Activated T-cell treated with anti-CD3 and anti-CD28 coated beads, Interleukin-2, amount 50 U/mL, for 4 hours (primary cell): ENCODE data around the gene FBXO31. TPM values are rescaled to one million over a fixed set of nuclear protein-coding genes. Genes with fewer than 3 reads are reported as not detected.
"Not testable (repeated sequence)": the region's sequence is repeated elsewhere in the genome, so short reads cannot be mapped to it uniquely, and the experiment has no call there.

Experiments
- ATAC-seq, 2 donors: fragments of 200-7000 bp; cut with Tn5 transposase; one replicate each; pipeline ENCODE4 v1.10.0; 2021
- DNase-seq: peaks from one replicate; pipeline ENCODE4 v3.0.0-alpha.2; 2020
- H3K27me3 Mint-ChIP-seq: one replicate; pipeline ENCODE4 v1.8.0; 2021; ENCODE audit warnings: low read depth, mixed read lengths
- H3K36me3 Mint-ChIP-seq: one replicate; pipeline ENCODE4 v1.8.0; 2022; ENCODE audit warnings: mixed read lengths; ENCODE audit not compliant: insufficient read depth
- H3K4me1 Mint-ChIP-seq: one replicate; pipeline ENCODE4 v1.8.0; 2021; ENCODE audit warnings: low read depth, mixed read lengths
- H3K4me3 Mint-ChIP-seq: one replicate; pipeline ENCODE4 v1.8.0; 2021; ENCODE audit warnings: mild to moderate bottlenecking, moderate library complexity, mixed read lengths
- H3K9me3 Mint-ChIP-seq: one replicate; pipeline ENCODE4 v1.8.0; 2021; ENCODE audit warnings: mixed read lengths
- total RNA-seq, 3 donors: library from RNA; stranded (reverse); gene quantifications; one replicate each; pipeline ENCODE4 v1.2.1, GENCODE V29; 2021

Gene FBXO31
- total RNA-seq, 3 donors from 2014 or later = 53.0 to 58.1 (median 55.5) TPM

DNA sequence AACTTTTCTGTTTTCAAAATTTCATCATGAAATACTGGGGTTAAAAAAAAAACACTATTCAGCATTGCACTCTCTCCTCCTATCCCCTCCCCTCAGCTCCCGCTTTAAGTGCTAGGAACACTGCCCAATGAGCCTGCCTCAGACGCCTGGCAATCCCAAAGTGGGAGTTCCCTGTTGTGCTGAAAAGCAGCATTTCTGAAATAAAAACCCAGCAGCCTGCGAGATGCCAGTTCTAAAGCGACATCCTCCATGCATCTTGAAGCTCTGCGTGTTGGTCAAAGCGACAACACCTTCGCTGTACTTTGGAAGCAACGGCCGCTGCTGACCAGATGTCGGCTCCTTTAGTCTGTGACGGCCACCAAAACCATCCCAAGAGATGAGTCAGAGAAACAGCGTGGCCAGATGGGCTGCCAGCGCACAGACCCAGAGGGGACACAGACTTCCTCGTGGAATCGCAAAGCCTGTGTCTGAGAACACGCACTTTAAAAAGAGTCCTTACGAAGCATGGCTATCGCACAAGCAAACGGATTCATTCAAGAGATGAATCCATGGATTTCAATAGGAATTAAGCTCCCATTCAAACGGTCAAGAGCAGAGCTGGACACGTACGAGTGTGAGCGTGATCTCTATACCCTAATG, 32.8 kb downstream of the FBXO31 start:
- Mint-ChIP-seq H3K4me1 (peaks cover 3% of the 10 kb centered on the region), H3K9me3 (no peaks in the 10 kb centered on the region), H3K4me3 (no peak overlapping the region), H3K36me3 (peaks cover 10% of the 10 kb centered on the region), H3K27me3 (no peaks in the 10 kb centered on the region)
- DNase-seq = no peak
- no peak for ATAC-seq

DNA sequence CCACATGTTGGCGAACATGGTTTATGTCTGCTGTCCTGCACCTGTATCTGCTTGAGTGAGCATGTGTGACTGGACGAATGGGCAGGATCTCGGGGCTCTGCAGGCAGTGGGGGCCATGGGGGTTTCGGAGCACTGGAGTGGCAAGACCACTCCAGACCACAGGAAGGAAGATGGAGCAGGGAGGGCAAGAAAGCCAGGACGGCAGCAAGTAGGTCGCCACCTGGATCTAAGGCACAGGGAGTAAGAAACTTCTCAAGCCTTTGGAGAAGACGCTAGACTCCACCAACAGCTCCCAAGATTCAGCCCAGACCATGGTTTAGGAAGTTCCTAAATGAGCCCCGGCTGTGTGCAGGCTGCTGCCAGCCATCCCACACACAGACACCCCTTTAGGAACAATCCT, 33.5 kb downstream of the FBXO31 start:
- H3K4me1 Mint-ChIP-seq = peaks cover 9% of the 10 kb centered on the region
- ATAC-seq (no peak), DNase-seq (no peak)
- H3K9me3 Mint-ChIP-seq = no peaks in the 10 kb centered on the region
- no peaks in the 10 kb centered on the region for H3K27me3 Mint-ChIP-seq
- no peak overlapping the region for H3K4me3 Mint-ChIP-seq
- peaks cover 15% of the 10 kb centered on the region for H3K36me3 Mint-ChIP-seq

DNA sequence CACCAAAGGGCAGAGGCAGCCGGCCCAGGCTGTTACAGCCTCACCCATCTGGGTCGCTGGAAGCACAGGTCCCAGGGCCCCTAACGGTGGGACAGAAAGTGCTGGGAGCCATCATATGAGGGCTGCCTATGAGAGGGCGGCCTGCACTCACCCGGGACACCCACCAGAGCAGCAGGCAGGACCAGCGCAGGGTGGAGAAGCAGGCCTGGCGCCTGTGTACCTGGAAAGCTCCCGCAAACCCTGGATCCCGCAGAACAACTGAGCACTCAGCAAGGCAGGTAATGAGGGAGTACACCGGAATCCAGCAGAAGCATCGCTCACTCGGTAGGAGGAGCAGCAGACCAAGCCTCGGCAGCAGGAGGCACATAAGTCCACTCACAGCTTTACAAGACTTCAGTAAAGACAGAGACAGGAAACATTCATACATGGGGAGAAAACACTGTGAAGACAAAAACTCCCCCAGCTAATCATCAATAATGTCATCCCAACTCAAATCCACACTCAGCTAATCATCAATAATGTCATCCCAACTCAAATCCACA, 34.9 kb downstream of the FBXO31 start:
- Mint-ChIP-seq H3K27me3 (no peaks in the 10 kb centered on the region), H3K9me3 (no peaks in the 10 kb centered on the region), H3K4me3 (no peak overlapping the region), H3K4me1 (peaks cover 11% of the 10 kb centered on the region), H3K36me3 (peaks cover 17% of the 10 kb centered on the region)
- no peak for DNase-seq
- ATAC-seq = no peak

DNA sequence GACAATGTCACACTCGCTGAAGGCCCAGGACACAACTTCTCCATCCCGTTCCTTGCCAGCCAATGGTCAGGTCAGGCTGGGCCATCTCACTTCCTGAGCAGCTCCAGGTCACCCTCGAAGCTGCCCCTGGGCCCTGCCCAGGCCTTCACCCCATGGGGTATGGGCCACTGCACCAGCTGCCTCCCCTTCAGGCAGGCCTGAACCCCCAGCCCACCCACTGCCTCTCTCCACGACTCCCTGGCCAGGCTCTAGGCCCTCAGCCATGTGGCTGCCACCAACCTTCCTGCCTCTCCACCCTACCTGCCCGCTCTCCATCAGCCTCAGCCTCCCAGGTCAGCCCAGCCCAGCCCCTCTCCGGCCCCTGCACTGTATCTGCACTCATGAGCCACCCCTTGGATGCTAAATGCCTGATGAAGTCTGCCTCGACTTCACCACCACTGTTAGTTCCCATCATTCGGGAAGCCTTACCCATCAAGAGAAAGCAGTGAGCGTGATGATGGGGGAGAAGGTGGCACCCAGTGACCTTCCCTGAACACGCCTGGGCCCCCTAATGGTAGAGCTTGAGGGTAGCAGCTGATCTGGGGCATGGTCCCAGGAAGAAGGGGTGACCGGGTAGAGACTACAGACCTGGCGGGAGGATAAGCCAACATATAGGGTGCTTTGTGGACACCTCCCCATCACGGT, 35.5 kb downstream of the FBXO31 start:
- H3K27me3 Mint-ChIP-seq = no peaks in the 10 kb centered on the region
- H3K36me3 Mint-ChIP-seq = peaks cover 18% of the 10 kb centered on the region
- no peak overlapping the region for H3K4me3 Mint-ChIP-seq
- H3K4me1 Mint-ChIP-seq = peaks cover 11% of the 10 kb centered on the region
- no peak for ATAC-seq
- no peaks in the 10 kb centered on the region for H3K9me3 Mint-ChIP-seq
- no peak for DNase-seq

DNA sequence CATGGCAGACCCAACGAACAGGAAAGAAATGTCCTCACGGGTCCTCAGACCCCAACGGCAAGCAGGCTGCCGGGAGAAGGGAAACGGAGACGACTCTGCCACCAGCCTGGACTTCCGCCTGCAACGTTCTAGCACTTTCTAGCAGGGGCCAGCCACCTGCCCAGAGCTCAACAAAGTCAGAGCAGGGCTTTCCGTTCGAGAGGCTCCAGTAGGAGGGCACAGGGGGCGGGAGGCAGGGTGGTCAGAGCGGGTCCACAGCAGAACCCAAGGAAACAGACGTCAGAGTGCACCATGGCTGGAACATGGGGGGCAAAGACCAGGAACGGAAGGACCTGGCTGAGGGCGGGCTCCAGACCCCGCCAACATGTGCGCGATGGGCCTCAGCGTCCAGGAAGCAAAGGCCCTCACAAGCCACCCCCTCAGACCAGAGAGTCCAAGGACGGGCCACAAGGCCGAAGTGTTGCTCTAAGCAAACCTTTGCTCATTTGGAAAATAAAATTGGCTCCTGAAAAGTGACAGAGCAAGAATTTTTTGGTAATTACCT, 37.0 kb downstream of the FBXO31 start:
- Mint-ChIP-seq H3K4me3 (no peak overlapping the region), H3K4me1 (peaks cover 11% of the 10 kb centered on the region), H3K9me3 (no peaks in the 10 kb centered on the region), H3K36me3 (peaks cover 23% of the 10 kb centered on the region), H3K27me3 (no peaks in the 10 kb centered on the region)
- ATAC-seq (no peak), DNase-seq (no peak)

DNA sequence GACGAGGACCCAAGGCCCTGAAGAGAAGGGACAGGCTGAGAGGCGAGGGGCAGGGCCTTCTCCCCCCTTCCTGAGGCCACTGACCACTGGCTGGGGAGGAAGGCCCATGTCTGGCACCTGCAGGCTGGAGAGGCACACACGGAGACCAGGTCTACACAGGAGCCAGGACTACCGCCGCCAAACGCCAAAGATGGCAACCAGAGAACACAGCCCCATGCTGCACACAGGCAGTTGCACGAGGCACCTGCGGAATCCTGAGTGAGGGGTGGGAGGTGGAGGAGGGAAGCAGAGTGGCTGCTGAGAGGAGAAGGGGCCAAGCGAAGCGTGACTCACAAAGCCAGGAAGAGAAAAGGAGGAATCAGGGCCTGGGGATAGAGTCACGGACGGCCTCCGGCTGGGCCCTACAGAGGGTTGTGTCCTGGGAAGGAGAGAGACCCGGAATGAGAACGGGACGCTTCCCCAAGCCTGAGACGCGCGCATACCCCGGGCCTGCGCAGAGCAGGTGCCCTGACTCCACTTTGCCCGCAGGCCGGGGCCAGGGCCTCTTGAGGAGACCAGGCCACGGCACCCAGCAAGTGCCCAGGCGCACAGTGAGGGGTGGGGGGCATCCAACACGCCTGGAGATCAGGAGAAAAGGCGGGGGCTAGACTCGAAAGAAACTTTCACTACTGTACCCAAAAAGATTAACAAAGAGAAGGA, 37.7 kb downstream of the FBXO31 start:
- no peak overlapping the region for H3K4me3 Mint-ChIP-seq
- no peaks in the 10 kb centered on the region for H3K27me3 Mint-ChIP-seq
- H3K9me3 Mint-ChIP-seq = no peaks in the 10 kb centered on the region
- ATAC-seq = no peak
- H3K36me3 Mint-ChIP-seq = peaks cover 27% of the 10 kb centered on the region
- DNase-seq = no peak
- H3K4me1 Mint-ChIP-seq = peaks cover 11% of the 10 kb centered on the region

DNA sequence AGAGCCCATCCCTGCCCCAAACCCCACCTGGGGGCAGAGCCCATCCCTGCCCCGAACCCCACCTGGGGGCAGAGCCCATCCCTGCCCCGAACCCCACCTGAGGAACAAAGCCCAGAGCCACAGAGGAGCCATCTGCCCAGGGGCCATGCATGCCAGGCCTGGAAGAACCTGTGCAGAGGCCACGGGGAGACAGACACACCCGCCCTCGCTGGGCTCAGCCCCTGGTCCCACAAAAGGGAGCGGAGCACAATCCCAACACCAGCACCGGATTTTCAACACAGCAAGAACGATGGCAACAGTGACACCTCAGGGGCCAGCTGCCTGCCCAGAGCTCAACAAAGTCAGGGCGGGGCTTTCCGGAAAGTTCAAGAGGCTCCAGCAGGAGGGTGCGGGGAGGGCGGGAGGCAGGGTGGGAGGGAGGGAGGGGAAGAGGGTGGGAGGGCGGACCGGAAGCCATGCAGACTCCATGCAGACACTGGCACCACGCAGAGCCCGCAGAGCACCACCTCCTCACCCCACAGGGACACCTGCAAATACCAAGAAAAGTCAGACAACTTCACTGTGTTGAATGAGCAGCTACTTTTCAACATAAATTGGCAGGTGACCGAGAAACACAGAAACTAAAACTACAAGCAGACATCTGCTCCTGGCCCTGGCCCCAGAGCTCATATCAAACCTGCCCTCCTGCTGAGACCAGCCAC, 38.5 kb downstream of the FBXO31 start:
- DNase-seq (peak; percentile 49), ATAC-seq (peak; percentile 74 to 79)
- Mint-ChIP-seq H3K4me1 (peaks cover 11% of the 10 kb centered on the region), H3K36me3 (peaks cover 29% of the 10 kb centered on the region), H3K9me3 (no peaks in the 10 kb centered on the region), H3K27me3 (no peaks in the 10 kb centered on the region), H3K4me3 (peak overlapping the region; percentile 51)

DNA sequence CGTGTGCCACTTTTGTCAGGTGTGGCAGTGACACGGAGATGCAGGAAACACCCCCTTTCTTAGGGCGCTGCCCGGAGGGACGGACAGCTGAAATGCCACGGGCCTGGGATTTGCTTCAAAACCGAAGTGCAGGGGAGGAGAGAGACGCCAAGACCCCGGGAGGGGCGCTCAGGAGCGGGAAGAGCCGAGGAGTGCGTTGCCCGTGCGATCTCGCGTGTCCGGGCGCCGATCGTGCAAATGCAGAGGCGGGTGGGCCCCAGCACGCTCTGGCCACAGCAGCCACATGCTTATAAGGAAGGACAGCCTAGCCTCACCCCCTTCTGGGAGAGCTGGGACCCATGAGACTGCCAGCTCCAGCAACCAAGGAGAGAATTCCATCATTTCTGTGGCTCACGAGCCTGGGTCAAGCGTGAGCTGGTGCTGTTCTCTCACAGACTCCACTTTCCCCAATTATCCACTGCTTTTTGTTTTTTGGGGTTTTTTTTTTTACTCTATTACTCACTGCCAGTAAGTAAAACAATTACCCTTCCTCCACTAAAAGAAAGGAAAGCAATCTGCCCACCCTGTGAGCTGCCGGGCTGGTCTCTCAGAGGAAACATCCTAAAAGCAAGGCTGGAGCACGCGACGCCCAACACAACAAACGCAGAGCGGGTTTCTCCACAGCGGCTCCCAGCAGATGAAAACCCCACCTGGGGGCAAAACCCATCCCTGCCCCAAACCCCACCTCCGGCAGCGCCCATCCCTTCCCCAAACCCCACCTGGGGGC, 39.2 kb downstream of the FBXO31 start:
- DNase-seq (no peak), ATAC-seq (no peak)
- H3K27me3 Mint-ChIP-seq = no peaks in the 10 kb centered on the region
- peaks cover 25% of the 10 kb centered on the region for H3K36me3 Mint-ChIP-seq
- H3K4me1 Mint-ChIP-seq = peaks cover 11% of the 10 kb centered on the region
- H3K9me3 Mint-ChIP-seq = no peaks in the 10 kb centered on the region
- peak overlapping the region; percentile 26 for H3K4me3 Mint-ChIP-seq

DNA sequence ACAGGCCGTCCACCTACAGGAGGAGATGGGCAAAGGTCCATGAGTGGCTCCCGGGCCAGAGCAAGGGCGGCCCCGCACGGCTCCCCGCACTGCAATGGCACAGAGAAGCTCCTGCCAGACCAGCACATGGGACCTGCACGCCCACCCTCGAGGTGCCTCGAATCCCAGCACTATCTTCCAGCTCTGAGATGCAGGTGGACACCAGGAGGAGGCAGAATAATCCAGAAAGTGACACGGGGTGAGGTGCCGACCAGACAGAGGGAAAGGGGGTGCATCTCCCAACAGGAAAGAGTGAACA, 39.9 kb downstream of the FBXO31 start:
- Mint-ChIP-seq H3K27me3 (no peaks in the 10 kb centered on the region), H3K9me3 (no peaks in the 10 kb centered on the region), H3K36me3 (peaks cover 24% of the 10 kb centered on the region), H3K4me3 (peak overlapping the region; percentile 26), H3K4me1 (peaks cover 9% of the 10 kb centered on the region)
- DNase-seq = no peak
- ATAC-seq = no peak

DNA sequence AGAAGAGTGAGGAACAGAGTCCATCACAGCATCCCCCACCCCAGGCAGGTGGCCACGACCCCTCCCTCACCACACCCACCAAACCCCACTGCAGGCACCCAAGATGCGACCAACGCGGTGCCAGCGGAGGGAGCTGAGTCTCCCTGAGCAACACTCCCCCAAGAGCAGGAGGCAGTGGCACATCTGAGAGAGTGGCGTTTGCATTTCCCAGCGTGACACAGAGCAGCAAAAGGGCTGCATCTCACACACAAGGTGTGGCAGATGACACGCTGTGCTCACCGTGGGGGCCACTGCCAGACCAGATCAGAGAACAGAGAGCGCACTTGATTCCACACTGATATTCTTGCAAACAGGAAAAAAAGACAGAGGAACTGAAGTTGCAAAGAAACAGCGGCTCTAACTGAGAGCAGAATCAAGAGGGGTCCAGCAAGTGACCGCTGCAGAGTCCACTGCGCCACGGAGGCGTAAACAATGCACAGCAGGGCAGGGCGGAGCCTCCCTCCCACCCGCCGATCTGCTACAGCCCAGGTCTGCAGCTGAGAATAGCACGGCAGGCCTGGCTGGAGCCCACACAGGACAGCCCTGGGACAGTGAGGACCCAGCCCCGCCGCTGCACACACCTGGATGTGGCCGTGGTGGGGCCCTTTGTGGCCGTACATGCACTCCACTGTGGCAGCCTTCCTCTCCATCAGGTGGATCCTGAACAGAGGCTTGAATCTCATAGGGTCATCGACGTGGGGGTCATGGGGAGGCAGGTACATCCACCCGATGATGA, 40.4 kb downstream of the FBXO31 start:
- no peak overlapping the region for H3K4me3 Mint-ChIP-seq
- peaks cover 9% of the 10 kb centered on the region for H3K4me1 Mint-ChIP-seq
- H3K27me3 Mint-ChIP-seq = no peaks in the 10 kb centered on the region
- peaks cover 25% of the 10 kb centered on the region for H3K36me3 Mint-ChIP-seq
- ATAC-seq = no peak
- no peak for DNase-seq
- H3K9me3 Mint-ChIP-seq = no peaks in the 10 kb centered on the region

DNA sequence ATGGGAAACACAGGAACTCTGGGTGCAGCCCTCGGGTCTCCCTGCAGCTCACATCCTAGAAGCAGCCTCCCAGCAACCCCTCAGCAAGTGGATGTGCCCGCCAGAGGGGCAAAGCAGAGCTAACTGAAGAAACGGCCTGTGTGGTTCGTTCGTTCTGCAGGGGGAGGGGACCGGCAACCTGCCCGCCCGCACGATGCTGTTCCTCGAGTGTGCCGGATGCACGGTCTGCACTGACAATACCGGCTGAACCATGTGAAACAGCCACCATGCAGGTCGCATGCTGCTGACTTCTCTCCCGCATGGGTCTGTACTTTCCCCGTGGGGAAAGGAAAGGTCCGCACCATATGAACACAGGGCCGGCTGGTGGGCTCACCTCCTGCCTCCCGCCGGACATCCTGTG, 41.1 kb downstream of the FBXO31 start:
- Mint-ChIP-seq H3K9me3 (no peaks in the 10 kb centered on the region), H3K36me3 (peaks cover 25% of the 10 kb centered on the region), H3K4me3 (no peak overlapping the region), H3K4me1 (peaks cover 10% of the 10 kb centered on the region), H3K27me3 (no peaks in the 10 kb centered on the region)
- ATAC-seq (no peak), DNase-seq (no peak)

DNA sequence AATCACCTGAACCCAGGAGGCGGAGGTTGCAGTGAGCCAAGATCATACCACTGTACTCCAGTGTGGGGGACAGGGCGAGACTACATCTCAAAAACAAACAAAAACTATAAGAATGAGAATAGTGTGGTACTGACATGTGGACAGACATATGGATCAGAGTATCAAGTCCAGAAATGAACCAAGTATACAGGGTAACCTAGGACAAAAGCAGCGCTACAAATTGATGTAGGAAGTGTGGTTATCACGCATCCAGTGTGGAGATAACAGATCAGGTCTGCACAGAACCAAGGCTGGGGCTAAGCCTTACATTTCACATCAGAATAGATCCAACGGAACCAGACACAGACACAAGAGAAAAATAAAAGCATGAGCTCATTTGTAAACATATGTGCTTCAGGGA, 43.4 kb downstream of the FBXO31 start:
- no peaks in the 10 kb centered on the region for H3K27me3 Mint-ChIP-seq
- H3K4me3 Mint-ChIP-seq = no peak overlapping the region
- DNase-seq (no peak), ATAC-seq (no peak)
- H3K9me3 Mint-ChIP-seq = no peaks in the 10 kb centered on the region
- peaks cover 10% of the 10 kb centered on the region for H3K4me1 Mint-ChIP-seq
- peaks cover 27% of the 10 kb centered on the region for H3K36me3 Mint-ChIP-seq

DNA sequence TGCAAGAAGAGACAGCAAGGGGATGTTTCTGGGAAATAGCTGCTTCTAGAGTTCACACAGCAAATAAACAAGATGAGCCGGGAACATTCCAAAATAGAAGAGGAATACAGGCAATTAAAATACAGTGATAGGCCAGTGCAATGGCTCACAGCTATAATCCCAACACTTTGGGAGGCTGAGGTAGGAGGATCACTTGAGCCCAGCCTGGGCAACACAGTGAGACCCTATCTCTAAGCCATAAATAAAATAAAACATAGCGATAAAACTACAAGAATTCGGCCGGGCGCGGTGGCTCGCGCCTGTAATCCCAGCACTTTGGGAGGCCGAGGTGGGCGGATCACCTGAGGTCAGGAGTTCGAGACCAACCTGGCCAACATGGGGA, 43.9 kb downstream of the FBXO31 start:
- H3K4me3 Mint-ChIP-seq, H3K9me3 Mint-ChIP-seq, H3K4me1 Mint-ChIP-seq, H3K27me3 Mint-ChIP-seq, DNase-seq, ATAC-seq: not testable (repeated sequence)
- H3K36me3 Mint-ChIP-seq = peaks cover 27% of the 10 kb centered on the region
